H9 (cell line): Measurements from ENCODE around the gene FAM174C. TPM values are rescaled to one million over a fixed set of nuclear protein-coding genes. Genes with fewer than 3 reads are reported as not detected.

ENCODE experiments used
- DNase-seq: peaks from one replicate; pipeline ENCODE4 v3.0.0-alpha.2; 2017
- H2AFZ ChIP-seq: one replicate; pipeline ENCODE4 v1.6.1; 2013; ENCODE audit warnings: mild to moderate bottlenecking, low read length, control low read depth, moderate library complexity
- H2AK5ac ChIP-seq: 2 replicates; pipeline ENCODE4 v1.6.1; 2013; ENCODE audit warnings: low read length, control low read depth, mixed read lengths; ENCODE audit not compliant: insufficient read length
- H2BK120ac ChIP-seq: one replicate; pipeline ENCODE4 v1.6.1; 2013; ENCODE audit warnings: low read depth, mild to moderate bottlenecking, low read length, control low read depth, inconsistent platforms; ENCODE audit not compliant: poor library complexity, severe bottlenecking
- H2BK12ac ChIP-seq: 2 replicates; pipeline ENCODE4 v1.6.1; 2013; ENCODE audit warnings: low read length, control low read depth, mixed read lengths, low read depth; ENCODE audit not compliant: insufficient read length
- H2BK15ac ChIP-seq: 2 replicates; pipeline ENCODE4 v1.6.1; 2013; ENCODE audit warnings: low read depth, low read length, control low read depth
- H2BK20ac ChIP-seq: one replicate; pipeline ENCODE4 v1.6.1; 2013; ENCODE audit warnings: low read depth, mild to moderate bottlenecking, low read length, control low read depth, inconsistent platforms; ENCODE audit not compliant: poor library complexity, severe bottlenecking
- H2BK5ac ChIP-seq: 2 replicates; pipeline ENCODE4 v1.6.1; 2013; ENCODE audit warnings: low read length, control low read depth, mixed read lengths; ENCODE audit not compliant: insufficient read length
- H3K14ac ChIP-seq: 2 replicates; pipeline ENCODE4 v1.6.1; 2013; ENCODE audit warnings: low read length, control low read depth; ENCODE audit not compliant: insufficient read depth
- H3K18ac ChIP-seq: 2 replicates; pipeline ENCODE4 v1.6.1; 2013; ENCODE audit warnings: low read depth, mild to moderate bottlenecking, mixed read lengths, low read length, control low read depth; ENCODE audit not compliant: insufficient read length
- H3K23ac ChIP-seq: 2 replicates; pipeline ENCODE4 v1.6.1; 2013; ENCODE audit warnings: low read length, control low read depth, mixed read lengths, low read depth; ENCODE audit not compliant: insufficient read length
- H3K23me2 ChIP-seq: 2 replicates; pipeline ENCODE4 v1.6.1; 2013; ENCODE audit warnings: low read depth, mild to moderate bottlenecking, mixed read lengths, low read length, control low read depth; ENCODE audit not compliant: insufficient read length, poor library complexity, severe bottlenecking
- H3K27ac ChIP-seq: 2 replicates; pipeline ENCODE4 v1.5.1; 2013; ENCODE audit warnings: low read length, control low read depth, mixed read lengths, low read depth; ENCODE audit not compliant: insufficient read length
- H3K27me3 ChIP-seq: 2 replicates; pipeline ENCODE4 v1.6.1; 2013; ENCODE audit warnings: low read length, control low read depth, inconsistent platforms; ENCODE audit not compliant: insufficient read depth
- H3K4ac ChIP-seq: 2 replicates; pipeline ENCODE4 v1.6.1; 2013; ENCODE audit warnings: low read depth, mild to moderate bottlenecking, control low read depth, inconsistent platforms, low read length, moderate library complexity
- H3K4me1 ChIP-seq: 2 replicates; pipeline ENCODE4 v1.6.1; 2013; ENCODE audit warnings: low read length, control low read depth, inconsistent platforms; ENCODE audit not compliant: insufficient read depth
- H3K4me2 ChIP-seq: 2 replicates; pipeline ENCODE4 v1.6.1; 2013; ENCODE audit warnings: low read length, control low read depth, mixed read lengths; ENCODE audit not compliant: insufficient read length, insufficient read depth
- H3K56ac ChIP-seq: 2 replicates; pipeline ENCODE4 v1.6.1; 2013; ENCODE audit warnings: low read depth, mild to moderate bottlenecking, mixed read lengths, low read length, control low read depth; ENCODE audit not compliant: insufficient read length
- H3K79me1 ChIP-seq: 2 replicates; pipeline ENCODE4 v1.6.1; 2013; ENCODE audit warnings: low read depth, mild to moderate bottlenecking, moderate library complexity, low read length, control low read depth, inconsistent platforms; ENCODE audit not compliant: insufficient read depth, poor library complexity, severe bottlenecking
- H3K79me2 ChIP-seq: 2 replicates; pipeline ENCODE4 v1.6.1; 2013; ENCODE audit warnings: low read length, control low read depth, inconsistent platforms; ENCODE audit not compliant: insufficient read depth
- H3K9ac ChIP-seq: 2 replicates; pipeline ENCODE4 v1.6.1; 2013; ENCODE audit warnings: low read length, control low read depth, mixed read lengths; ENCODE audit not compliant: insufficient read length; ENCODE audit errors: extremely low read depth
- H3K9me3 ChIP-seq: one replicate; pipeline ENCODE4 v1.6.1; 2013; ENCODE audit warnings: low read depth, low read length, inconsistent platforms; ENCODE audit not compliant: control insufficient read depth
- H3T11ph ChIP-seq: one replicate; pipeline ENCODE4 v1.6.1; 2013; ENCODE audit warnings: mild to moderate bottlenecking, low read length, control low read depth, inconsistent platforms
- H4K20me1 ChIP-seq: one replicate; pipeline ENCODE4 v1.6.1; 2013; ENCODE audit not compliant: control insufficient read depth, insufficient read length, insufficient read depth
- H4K5ac ChIP-seq: 2 replicates; pipeline ENCODE4 v1.6.1; 2013; ENCODE audit warnings: low read depth, mild to moderate bottlenecking, mixed read lengths, low read length, control low read depth; ENCODE audit not compliant: insufficient read length
- H4K8ac ChIP-seq: replicated peaks from 2 replicates; pipeline ENCODE4 v1.6.1; 2013; ENCODE audit warnings: low read length, control low read depth, mixed read lengths, low read depth; ENCODE audit not compliant: insufficient read length
- H4K91ac ChIP-seq: 2 replicates; pipeline ENCODE4 v1.6.1; 2013; ENCODE audit warnings: low read depth, mild to moderate bottlenecking, moderate library complexity, mixed read lengths, low read length, control low read depth; ENCODE audit not compliant: insufficient read length
- H3K27ac Mint-ChIP-seq, 3 experiments: 2 replicates in 2 of 3; 3 replicates in 1 of 3; pipeline ENCODE4 v1.8.0; 2020 to 2021; ENCODE audit warnings: mixed read lengths in 3 of 3, mild to moderate bottlenecking in 1 of 3, moderate library complexity in 1 of 3
- H3K27me3 Mint-ChIP-seq: 2 replicates; pipeline ENCODE4 v1.8.0; 2021; ENCODE audit warnings: low read depth, mild to moderate bottlenecking, moderate library complexity, mixed read lengths
- H3K36me3 Mint-ChIP-seq, 3 experiments: 2 replicates in 2 of 3; 3 replicates in 1 of 3; pipeline ENCODE4 v1.8.0; 2020 to 2021; ENCODE audit warnings: low read depth in 3 of 3, mixed read lengths in 3 of 3; ENCODE audit not compliant: insufficient read depth in 1 of 3
- H3K4me1 Mint-ChIP-seq, 2 experiments: 2 replicates each; pipeline ENCODE4 v1.8.0; 2020; ENCODE audit warnings: mixed read lengths in 2 of 2
- H3K4me3 Mint-ChIP-seq, 2 experiments: 2 replicates in 1 of 2; 3 replicates in 1 of 2; pipeline ENCODE4 v1.8.0; 2020 to 2021; ENCODE audit warnings: mild to moderate bottlenecking in 2 of 2, mixed read lengths in 2 of 2, moderate library complexity in 1 of 2
- H3K9me3 Mint-ChIP-seq, 2 experiments: 2 replicates in 1 of 2; 3 replicates in 1 of 2; pipeline ENCODE4 v1.8.0; 2020; ENCODE audit warnings: mild to moderate bottlenecking in 2 of 2, mixed read lengths in 2 of 2, moderate library complexity in 1 of 2
- CTCF ChIP-seq: fragments of 200-600 bp; sonication (generic); conservative IDR thresholded peaks from 3 replicates; pipeline ENCODE4 v1.8.0; 2021; ENCODE audit warnings: antibody characterized with exemption, mild to moderate bottlenecking
- WGBS: extraction: QIAGEN DNeasy Blood & Tissue Kit; methylation state at CpG from one replicate; pipeline ENCODE4 v1.1.7; 2013; ENCODE audit warnings: missing lambda C conversion rate, low lambda C conversion rate, mixed read lengths; ENCODE audit not compliant: insufficient read length; ENCODE audit errors: extremely low coverage; 5-methylcytosine and 5-hydroxymethylcytosine counted together
- total RNA-seq: library from RNA; stranded (reverse); gene quantifications from 2 replicates; pipeline ENCODE4 v1.2.1, GENCODE V29; 2021

FAM174C gene
- total RNA-seq, 1 experiment from 2014 or later = 63.0 TPM

DNA sequence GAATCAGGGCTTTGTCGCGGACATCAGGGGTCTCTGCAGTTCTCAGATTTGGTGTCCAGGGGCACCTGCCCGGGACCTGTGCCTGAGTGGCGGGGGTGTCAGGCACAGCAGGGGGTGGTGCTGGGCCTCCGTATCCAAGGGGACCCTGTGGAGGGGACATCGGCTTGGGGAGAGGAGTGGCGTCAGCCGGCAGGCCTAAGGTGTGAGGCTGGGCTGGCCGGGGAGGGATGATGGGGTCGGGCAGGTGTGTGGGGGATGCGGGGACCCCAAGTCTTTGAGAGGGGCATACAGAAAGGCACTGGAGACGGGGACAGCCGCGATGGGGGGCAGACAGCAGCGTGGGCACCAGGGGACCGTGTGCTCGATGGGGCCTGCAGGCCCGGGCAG is 12.9 kb downstream of the FAM174C start:
- Histone ChIP-seq H2BK120ac (no peak overlapping the region), H4K20me1 (no peaks in the 10 kb centered on the region), H3K4me1 (no peaks in the 10 kb centered on the region), H3T11ph (no peak overlapping the region), H3K4ac (no peak overlapping the region), H2BK12ac (no peak overlapping the region), H2BK5ac (no peak overlapping the region), H2BK20ac (no peak overlapping the region), H3K18ac (no peak overlapping the region), H2AK5ac (no peak overlapping the region), H2BK15ac (no peak overlapping the region), H3K23me2 (peaks cover 4% of the 10 kb centered on the region), H4K8ac (no peak overlapping the region), H3K27me3 (no peaks in the 10 kb centered on the region), H3K14ac (no peak overlapping the region), H4K91ac (no peak overlapping the region), H3K27ac (no peak overlapping the region), H3K4me2 (no peak overlapping the region), H3K79me1 (no peaks in the 10 kb centered on the region), H2AFZ (no peak overlapping the region), H3K9ac (no peak overlapping the region), H3K23ac (no peak overlapping the region), H4K5ac (no peak overlapping the region), H3K9me3 (no peaks in the 10 kb centered on the region), H3K79me2 (peaks cover 2% of the 10 kb centered on the region; the same call in 1 of the 2 replicates), H3K56ac (no peak overlapping the region)
- Mint-ChIP-seq H3K9me3 (no peaks in the 10 kb centered on the region), H3K4me1 (peaks cover 6 to 20% of the 10 kb centered on the region in 2 experiments), H3K27me3 (peaks cover 15% of the 10 kb centered on the region), H3K36me3 (no peaks in the 10 kb centered on the region), H3K27ac (no peak overlapping the region), H3K4me3 (no peak overlapping the region)
- no peak for TF ChIP-seq CTCF
- no CpG with 5 or more reads among the region's 18 CpGs for WGBS
- no peak for DNase-seq
